GM18517 (cell line): ENCODE results near the gene CD151.

ENCODE experiments used
- ATAC-seq: cut with Tn5 transposase; IDR thresholded peaks from one replicate; pipeline ENCODE4 v1.9.1; 2021; ENCODE audit warnings: mild to moderate bottlenecking, moderate library complexity; ENCODE audit not compliant: unreplicated experiment

The CD151 gene

GRCh38 chr11:855330-855674 lies 22.6 kb downstream of the CD151 start:
- no peak for ATAC-seq

GRCh38 chr11:855796-856195 lies 23.0 kb downstream of the CD151 start:
- ATAC-seq: no peak

GRCh38 chr11:856397-856796 lies 23.6 kb downstream of the CD151 start:
- ATAC-seq: no peak

GRCh38 chr11:858053-858761 lies 25.5 kb downstream of the CD151 start:
- ATAC-seq: no peak

GRCh38 chr11:858762-859339 lies 26.1 kb downstream of the CD151 start:
- ATAC-seq: no peak

GRCh38 chr11:859394-860131 lies 26.8 kb downstream of the CD151 start:
- ATAC-seq: no peak

- ATAC-seq: no peak
Measured at GRCh38 chr11:860234-861104, 27.7 kb downstream of the CD151 start.

GRCh38 chr11:861105-861479 lies 28.3 kb downstream of the CD151 start:
- no peak for ATAC-seq

- no peak for ATAC-seq
Measured at GRCh38 chr11:862081-862661, 29.4 kb downstream of the CD151 start.

GRCh38 chr11:862696-863022 lies 29.9 kb downstream of the CD151 start:
- ATAC-seq: no peak

- no peak for ATAC-seq
Measured at GRCh38 chr11:863023-863909, 30.5 kb downstream of the CD151 start.

- ATAC-seq: no peak
Measured at GRCh38 chr11:863910-864827, 31.4 kb downstream of the CD151 start.

- ATAC-seq: no peak
Measured at GRCh38 chr11:864898-865297, 32.1 kb downstream of the CD151 start.

- no peak for ATAC-seq
Measured at GRCh38 chr11:865462-866430, 33.0 kb downstream of the CD151 start.

GRCh38 chr11:866481-866880 lies 33.7 kb downstream of the CD151 start:
- ATAC-seq: no peak

- ATAC-seq: no peak
Measured at GRCh38 chr11:867856-868358, 35.2 kb downstream of the CD151 start.

- ATAC-seq: no peak
Measured at GRCh38 chr11:868394-868793, 35.6 kb downstream of the CD151 start.

- no peak for ATAC-seq
Measured at GRCh38 chr11:868802-869201, 36.0 kb downstream of the CD151 start.
